GM21786 (cell line): ENCODE measurements around the gene FOXP2.
"Not testable (repeated sequence)": the region's sequence is repeated elsewhere in the genome, so short reads cannot be mapped to it uniquely, and the experiment has no call there.

Experiments used
- ATAC-seq: cut with Tn5 transposase; IDR thresholded peaks from one replicate; pipeline ENCODE4 v1.9.1; 2021; ENCODE audit not compliant: unreplicated experiment

FOXP2 gene

DNA sequence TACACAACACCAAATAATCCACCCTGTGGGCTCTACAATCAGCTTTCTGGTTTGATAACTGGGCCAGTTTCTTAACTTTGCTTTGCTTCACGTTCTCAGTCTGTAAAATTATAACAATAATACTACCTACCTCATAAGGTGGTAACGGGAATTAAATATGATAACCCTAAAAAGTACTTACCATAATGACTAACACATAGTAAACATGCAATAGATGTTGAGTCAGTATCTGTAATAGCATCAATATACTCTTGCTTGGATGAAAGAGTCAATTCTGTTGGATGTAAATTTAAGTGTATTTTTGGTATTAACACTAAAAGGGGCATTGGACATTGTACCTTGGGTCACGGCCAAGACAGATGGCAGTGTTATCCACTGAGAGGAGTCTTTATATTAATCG is 160.5 kb downstream of the FOXP2 start:
- no peak for ATAC-seq

DNA sequence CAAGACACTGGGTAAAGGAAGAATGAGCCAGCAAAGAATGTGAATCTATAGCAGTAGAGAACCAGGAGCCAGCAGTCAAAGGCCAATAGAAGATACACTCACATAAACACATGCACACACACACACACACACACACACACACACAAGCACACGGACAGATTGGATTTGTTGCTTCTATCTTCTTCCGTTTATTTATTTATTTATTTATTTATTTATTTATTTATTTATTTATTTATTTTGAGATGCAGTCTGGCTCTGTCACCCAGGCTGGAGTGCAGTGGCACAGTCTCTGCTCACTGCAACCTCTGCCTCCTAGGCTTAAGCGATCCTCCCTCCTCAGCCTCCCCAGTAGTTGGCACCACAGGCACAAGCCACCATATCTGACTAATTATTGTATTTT is 166.3 kb downstream of the FOXP2 start:
- not testable (repeated sequence) for ATAC-seq

DNA sequence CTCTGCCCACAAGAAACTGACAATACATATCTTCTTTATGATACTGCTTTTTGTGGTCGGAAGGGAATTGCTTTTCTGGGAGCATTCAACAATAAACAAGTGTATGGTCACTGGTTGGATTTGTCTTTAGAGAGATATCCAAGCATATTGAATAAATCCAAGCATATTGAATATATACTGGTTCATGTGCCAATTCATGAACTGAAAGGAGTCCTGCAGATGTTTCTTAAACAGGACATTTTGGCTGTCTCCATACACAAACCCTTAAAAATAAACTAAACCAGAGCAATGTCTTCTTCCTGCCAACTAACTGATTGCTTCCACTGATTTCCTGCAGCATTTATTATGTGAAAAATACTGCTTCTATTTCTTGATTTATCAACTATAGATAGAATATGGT is 173.9 kb downstream of the FOXP2 start:
- no peak for ATAC-seq

DNA sequence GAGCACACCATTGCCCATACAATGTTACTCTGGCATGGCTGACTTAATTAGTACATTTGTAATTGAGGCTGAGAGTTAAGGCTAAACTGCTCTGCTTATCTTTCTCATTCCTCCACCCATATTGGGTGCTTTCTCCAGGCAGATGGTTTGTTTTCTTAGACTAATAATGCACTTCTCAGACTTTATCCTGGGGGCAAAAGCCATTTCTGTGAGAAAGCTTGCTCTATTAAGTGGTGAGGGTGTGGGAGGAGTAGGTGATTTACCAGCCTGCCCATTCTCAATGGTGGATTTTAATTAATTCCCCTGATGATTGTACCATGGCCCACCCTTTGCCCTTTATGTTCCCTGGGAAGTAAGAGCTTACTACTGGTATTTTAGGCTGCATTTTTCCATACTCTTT is 174.8 kb downstream of the FOXP2 start:
- no peak for ATAC-seq

DNA sequence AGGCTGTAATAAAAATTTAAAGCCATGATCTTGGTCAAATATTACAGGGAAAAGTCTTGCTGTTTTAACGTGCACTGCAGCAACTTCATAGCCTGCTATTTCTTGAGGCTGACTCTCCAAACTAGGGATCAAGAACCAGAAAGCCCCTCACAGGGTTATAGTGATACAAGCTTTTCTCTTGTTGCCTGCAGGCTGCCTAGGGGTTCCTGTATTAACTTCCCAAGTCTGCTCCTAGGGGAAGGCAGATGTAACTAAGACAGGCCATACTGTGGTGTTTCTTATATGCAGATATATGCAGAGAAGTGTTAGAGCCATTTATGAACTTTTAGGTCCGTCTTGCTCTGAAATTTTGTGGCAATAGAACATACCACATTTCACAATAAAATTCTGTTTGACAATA is 175.7 kb downstream of the FOXP2 start:
- no peak for ATAC-seq

DNA sequence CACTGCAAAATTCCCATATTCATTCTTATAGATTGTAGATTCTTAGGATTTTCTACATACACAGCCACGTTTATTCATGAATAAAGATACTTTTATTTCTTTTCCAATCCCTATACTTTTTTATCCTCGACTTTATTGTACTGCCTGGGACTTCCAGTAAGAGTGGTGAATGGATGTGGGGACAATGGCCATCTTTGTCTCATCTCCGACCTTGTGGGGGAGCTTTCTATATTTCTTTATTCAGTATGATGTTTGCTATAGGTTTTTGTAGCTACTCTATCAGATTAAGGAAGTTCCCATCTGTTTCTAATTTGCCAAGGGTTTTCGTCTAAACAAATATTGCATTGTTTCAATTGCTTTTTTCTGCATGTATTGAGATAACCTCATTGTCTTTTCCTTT is 184.3 kb downstream of the FOXP2 start:
- ATAC-seq: no peak

DNA sequence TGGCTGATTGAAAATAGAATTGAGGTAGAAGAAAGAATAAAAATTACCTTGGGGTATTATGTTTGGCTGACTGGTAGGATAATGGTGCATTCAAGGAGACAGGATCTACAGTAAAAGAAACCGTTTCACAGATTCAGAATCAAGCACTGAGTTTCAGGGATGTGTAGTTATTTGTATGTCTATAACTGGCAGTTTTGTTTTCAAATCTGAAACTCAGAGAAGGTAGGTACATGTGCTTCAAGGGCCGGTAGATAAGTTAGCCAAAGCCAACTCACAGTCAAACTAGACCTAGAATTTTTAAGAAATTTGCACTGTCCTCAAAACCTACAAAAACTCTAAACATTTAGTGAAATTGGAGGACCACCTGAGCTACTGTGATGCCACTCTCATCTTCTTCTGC is 191.5 kb downstream of the FOXP2 start:
- ATAC-seq: no peak

DNA sequence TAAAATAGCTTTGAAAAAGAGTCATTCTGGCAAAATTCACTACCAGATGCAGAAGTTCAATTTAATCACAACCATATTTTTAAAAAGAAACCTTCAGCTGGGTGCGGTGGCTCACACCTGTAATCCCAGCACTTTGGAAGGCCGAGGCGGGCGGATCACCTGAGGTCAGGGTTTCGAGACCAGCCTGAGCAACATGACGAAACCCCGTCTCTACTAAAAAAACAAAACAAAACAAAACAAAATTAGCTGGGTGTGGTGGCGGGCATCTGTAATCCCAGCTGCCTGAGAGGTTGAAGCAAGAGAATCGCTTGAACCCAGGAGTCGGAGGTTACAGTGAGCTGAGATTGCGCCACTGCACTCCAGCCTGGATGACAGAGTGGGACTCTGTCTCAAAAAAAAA is 194.2 kb downstream of the FOXP2 start:
- ATAC-seq: not testable (repeated sequence)

DNA sequence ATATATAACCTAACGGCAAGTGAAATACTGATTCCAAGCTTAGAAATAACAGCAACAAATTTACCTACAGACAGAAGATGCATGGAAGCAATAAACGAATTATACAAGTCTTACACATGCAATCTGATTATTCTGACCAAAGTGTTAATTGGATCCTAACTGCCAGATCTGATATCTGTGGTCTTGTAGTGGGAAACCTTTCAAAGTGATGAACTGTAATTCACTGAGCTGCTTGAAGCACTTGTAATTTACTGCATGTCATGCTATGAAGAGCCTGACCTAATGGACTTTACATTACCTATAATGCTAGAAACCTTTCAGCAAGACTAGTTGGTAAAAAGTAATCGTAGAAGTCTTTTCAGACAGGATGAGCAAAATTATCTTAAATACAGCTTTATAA is 205.6 kb downstream of the FOXP2 start:
- no peak for ATAC-seq

DNA sequence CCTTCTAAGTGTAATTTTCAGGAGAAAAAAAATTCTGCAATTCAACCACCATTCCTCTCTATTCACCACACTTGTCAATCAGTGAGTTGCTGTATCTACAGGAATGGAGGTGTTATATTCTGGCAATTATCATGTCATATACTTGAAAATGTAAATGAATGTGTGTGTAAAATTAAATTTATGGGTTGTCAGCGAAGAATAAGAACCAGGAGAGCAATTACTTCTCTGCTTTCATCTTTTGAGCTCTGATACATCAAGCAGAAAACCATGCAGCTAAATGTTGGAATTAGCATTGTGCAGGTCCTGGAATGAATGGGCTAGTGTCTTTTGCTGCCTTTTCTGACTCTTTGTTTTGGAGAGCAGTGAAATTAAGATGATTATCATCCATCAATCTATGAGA is 207.6 kb downstream of the FOXP2 start:
- ATAC-seq: no peak

DNA sequence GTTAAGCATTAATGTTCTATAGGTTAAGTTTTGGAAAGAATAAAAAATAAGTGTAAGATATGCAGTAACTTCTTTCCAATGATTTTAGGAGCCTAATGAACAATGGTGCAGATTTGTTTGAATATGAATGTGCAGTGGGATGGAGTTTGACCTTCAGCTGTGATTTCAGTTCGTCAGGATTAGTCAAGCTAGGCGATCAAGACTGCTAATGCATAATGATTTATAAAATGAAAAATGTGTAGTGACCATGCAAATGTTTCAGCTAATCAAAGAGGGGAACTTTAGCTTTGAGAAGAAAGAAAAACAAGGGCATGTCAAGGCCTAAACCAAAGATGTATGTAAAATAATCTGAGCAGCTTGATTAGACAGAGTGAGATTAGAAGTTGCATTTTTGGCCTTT is 208.5 kb downstream of the FOXP2 start:
- ATAC-seq: no peak

DNA sequence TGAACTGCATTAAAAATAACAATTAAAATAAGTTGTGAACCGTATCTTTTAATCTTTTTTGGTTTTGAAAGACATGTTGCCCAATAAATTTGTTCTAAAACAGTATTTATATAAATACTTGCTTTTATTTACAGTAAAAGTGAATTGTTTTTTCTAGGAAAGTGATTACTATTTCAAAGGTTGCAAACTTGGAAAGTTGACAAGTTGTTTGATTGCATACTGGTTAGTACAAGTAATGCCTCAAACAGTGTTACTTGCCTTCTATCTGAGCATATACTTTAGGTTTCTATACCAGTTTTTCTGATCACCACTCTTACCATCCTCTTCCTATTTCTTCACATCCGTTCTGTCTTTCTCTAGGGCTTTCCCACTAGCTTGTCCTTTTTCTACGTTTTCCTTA is 212.6 kb downstream of the FOXP2 start:
- ATAC-seq: no peak

DNA sequence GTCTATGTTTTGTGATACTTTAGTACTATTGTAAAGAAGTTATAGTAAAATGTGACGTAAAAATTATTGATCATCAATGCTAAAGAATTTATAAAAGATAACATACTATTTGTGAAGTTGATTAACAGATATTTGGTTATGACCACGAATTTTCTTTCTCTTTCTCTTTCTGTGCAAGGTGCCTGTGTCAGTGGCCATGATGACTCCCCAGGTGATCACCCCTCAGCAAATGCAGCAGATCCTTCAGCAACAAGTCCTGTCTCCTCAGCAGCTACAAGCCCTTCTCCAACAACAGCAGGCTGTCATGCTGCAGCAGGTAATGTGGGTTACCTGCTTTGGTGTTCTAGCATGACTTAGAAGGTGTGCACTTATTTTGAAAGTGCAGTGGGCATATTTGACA is 213.7 kb downstream of the FOXP2 start:
- no peak for ATAC-seq

DNA sequence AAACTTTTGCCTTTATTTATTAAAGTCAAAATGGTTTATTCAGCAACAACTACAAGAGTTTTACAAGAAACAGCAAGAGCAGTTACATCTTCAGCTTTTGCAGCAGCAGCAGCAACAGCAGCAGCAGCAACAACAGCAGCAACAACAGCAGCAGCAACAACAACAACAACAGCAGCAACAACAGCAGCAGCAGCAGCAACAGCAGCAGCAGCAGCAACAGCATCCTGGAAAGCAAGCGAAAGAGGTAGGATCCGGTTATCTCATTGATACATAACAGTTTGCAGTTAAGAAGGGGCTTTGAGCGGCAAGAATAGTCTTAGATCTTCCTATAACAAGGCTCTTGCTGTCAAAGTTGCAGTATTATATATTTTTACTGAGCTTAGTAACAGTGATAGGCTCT is 215.1 kb downstream of the FOXP2 start:
- ATAC-seq: no peak

DNA sequence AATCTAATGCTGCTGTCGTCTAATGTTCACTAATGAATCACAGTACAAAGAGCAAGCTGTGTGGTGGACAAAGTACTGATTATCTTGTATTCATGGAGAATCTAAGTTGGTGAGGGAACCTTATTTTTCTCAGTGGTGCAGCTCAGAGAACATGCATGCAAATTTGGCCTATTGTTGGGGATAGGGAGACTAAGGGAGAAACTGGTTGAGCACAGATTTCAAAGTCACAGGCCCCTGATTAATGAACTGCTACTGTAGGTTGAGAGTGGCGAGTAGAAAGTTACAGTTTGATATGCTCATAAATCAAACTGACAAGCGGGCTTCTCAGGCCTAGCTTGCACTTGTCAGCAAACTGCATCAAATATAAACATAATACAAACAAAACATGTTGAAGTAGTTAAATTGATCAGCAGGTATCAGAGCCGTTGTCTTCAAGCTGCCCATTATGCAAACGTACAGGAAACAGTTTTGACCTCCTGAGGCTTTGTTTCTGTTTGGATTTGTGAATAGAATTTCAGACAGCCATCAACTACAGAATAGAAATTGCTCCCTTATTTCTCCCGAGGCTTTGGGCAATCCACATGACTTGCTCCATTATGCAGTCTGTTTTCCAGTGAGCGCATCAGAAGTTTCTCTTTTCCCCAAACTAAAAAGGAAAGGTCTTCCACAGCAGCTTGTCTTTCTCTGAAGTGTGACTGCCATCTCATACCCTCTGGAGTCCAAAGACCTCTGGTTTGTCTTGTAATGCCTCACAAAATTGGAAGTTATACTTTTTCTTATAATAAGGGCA is 215.8 kb downstream of the FOXP2 start:
- ATAC-seq: no peak

DNA sequence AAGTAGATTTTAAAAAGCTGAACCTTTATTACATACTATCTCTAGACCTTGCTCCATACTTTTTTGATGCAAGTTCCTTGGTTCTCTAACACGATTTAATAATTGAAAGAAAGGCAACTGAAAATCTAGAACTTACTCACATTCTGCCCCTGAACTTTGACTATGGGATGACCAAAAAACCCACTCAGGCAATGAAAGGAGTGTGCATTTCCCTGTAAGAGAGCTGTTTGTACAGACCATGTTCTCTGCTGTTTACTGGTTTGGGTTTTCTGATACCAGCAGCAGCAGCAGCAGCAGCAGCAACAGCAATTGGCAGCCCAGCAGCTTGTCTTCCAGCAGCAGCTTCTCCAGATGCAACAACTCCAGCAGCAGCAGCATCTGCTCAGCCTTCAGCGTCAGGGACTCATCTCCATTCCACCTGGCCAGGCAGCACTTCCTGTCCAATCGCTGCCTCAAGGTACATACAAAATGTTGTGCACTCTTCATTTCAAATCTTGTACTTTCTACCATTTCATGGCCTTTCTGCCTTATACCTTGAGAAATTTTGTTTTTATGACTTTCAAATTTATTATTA is 216.7 kb downstream of the FOXP2 start:
- ATAC-seq: no peak

DNA sequence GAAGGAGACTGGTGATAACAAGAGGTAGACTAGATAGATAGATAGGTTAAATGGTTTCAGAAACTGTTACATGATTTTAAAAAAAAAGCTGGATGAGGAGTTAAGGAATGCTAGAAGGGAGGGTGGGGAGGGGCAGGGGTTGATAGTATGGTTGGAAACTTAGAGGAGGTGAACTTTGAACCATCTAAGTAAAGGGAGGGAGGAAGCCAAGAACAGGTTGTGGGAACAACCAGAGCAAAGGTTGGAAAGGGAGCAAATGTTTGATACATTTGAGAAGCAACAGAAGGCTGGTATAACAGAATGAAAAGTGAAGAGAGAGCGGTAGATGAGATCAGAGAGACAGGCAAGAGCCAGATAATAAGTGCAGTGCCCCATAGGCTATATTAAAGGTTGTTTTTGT is 224.8 kb downstream of the FOXP2 start:
- ATAC-seq: no peak

DNA sequence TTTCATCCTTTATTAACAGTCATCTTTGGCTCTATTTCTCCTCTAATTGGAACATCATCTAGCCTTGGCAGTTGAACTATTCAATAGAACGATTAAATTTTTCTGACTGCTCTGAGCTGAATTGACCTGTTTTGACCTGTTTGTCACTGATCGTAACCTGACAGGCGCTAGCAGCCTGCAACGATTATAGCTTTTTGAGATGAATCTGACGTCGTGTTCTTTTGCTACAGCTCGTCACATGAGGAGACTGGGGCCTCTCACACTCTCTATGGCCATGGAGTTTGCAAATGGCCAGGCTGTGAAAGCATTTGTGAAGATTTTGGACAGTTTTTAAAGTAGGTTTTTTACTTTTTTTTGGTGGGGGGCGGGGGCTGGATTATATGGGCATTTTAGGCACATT is 229.8 kb downstream of the FOXP2 start:
- ATAC-seq: no peak

DNA sequence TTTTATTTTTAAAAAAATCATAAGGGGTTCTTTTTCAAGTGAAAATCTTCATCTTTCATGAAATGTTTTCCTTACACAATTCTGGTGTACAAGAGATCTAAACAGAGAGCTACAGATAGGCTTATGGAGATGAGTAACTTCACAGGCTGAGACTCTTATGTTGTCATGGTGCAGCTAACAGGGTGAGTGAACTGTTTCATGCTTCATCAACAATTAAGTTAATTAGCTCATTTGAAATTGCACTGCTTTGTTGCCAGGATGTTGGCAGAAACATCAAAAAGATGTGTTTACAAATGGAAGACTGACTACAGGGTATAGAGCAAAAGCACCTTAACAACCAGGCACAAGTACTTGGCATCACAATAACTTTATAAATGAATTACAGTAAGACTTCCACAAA is 230.8 kb downstream of the FOXP2 start:
- no peak for ATAC-seq

DNA sequence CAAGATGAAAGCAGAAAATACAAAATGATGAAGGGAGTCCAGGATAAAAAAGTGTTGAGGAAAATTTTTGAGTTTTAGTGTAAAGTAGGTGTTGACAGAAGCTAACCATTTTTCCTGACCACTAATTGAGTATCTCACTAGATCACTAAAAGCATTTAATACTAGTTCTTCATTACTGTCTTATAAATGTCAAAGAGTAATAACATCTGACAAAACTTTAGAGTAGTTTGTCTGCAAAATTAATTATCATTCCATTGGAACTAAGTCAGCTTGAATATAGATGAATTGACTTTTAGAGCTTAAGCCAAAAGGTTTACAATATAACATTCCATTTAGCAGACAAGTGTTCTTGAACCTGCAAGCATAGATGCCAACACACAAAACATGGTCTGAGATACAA is 232.9 kb downstream of the FOXP2 start:
- no peak for ATAC-seq

DNA sequence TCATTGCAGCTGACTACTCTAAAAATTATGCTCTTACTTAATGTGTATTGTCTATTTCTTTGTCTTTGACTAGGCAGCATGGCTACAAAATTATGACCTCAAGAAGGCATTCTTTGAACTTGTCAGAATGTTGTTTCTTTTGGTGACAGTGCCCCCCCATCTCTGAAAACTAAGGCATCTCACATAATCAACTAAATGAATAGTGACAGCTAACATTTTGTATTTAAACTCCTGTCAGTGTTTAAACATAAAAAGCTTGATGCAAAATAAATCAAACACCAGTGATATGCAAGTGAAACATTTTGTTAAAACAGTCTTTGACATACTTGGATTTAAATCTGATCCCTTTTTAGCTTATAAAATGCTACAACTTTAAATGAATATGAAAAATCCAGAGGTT is 233.5 kb downstream of the FOXP2 start:
- ATAC-seq: no peak

DNA sequence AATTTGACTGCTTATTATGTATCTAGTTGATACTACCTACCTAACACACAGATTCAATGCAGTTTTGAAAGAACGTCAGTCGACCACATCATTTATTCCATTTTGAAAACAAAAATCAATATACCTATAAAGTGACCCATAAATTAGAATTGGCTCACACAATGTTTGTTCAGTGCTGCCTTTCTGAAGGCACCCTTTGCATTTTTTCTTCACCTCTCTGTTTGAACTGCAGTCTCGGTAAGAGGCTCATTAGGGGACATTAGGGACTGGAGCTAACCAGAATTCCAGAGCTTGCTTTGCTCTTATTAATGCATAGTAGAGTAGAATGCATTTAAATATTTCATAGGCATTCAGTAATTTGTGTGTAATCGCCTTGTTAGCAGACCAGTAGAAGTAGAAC is 234.1 kb downstream of the FOXP2 start:
- no peak for ATAC-seq

DNA sequence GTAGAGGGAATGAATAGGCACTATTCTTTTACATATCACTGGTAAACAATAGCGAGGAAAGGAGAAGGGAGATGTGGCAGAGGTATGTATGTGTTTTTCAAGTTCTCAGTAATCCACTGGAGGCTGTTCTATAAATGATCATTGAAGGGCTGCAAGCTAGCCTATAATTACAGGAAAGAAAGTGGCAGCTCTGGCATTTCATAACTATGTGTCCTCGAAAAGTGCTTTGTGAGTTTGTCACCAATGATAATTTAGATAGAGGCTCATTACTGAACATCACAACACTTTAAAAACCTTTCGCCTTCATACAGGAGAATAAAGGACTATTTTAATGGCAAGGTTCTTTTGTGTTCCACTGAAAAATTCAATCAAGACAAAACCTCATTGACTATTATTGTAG is 235.1 kb downstream of the FOXP2 start:
- ATAC-seq: no peak
